Adrenal gland (tissue), 12 donors: Measurements from ENCODE around the gene LARGE1. TPM values are rescaled to one million over a fixed set of nuclear protein-coding genes. Genes with fewer than 3 reads are reported as not detected.
A peak's percentile ranks its signal among the peaks of the same experiment; 100 is the strongest.

Experiments used
- DNase-seq, 7 donors: peaks; one replicate each; pipeline ENCODE4 v3.0.0-alpha.2; 2019 to 2020
- H3K27ac ChIP-seq, 5 donors: fragments of 200-600 bp; sonication (generic) in 4 of 5; 1 replicate in 3 of 5; 2 replicates in 2 of 5; pipeline versions ENCODE4 v1.5.1 to v1.8.0; 2016 to 2020; ENCODE audit warnings: mild to moderate bottlenecking in 1 of 5
- H3K27me3 ChIP-seq: fragments of 200-600 bp; 2 replicates; pipeline ENCODE4 v1.8.0; 2021
- H3K36me3 ChIP-seq, 2 donors: fragments of 200-600 bp; replicated peaks in 1 of 2; 1 replicate in 1 of 2; 2 replicates in 1 of 2; pipeline versions ENCODE4 v1.5.1 to v1.8.0; 2018 to 2022
- H3K4me1 ChIP-seq, 2 donors: fragments of 200-600 bp; replicated peaks in 1 of 2; 1 replicate in 1 of 2; 2 replicates in 1 of 2; pipeline versions ENCODE4 v1.5.1 to v1.8.0; 2018 to 2021
- H3K4me3 ChIP-seq, 4 donors: fragments of 200-600 bp; sonication (generic) in 3 of 4; one replicate each; pipeline ENCODE4 v1.5.1; 2016 to 2018
- H3K9me3 ChIP-seq, 3 donors: fragments of 200-600 bp; sonication (generic) in 1 of 3; replicated peaks in 1 of 3; 1 replicate in 2 of 3; 2 replicates in 1 of 3; pipeline versions ENCODE4 v1.5.1 to v1.8.0; 2016 to 2021
- POLR2A ChIP-seq, 2 donors: fragments of 450-650 bp; IDR thresholded peaks; one replicate each; pipeline ENCODE4 v1.6.1; 2017; ENCODE audit warnings: antibody characterized with exemption in 2 of 2, mild to moderate bottlenecking in 2 of 2, moderate library complexity in 1 of 2
- WGBS, 4 donors: extraction: QIAGEN DNeasy Blood & Tissue Kit in 2 of 4; methylation state at CpG; one replicate each; pipeline versions ENCODE4 v1.1.5 to v1.1.7; 2013 to 2017; 5-methylcytosine and 5-hydroxymethylcytosine counted together
- intact Hi-C, 2 donors: fragments of 100-400 bp; cut with DNase I; formaldehyde crosslinking; loops; one replicate each; pipeline versions ENCODE4 v1.14.1 to v1.15.0; 2022 to 2023
- polyA plus RNA-seq, 3 donors: library from polyadenylated mRNA; stranded (reverse); fragments of 200-250 nt in 2 of 3; fragments of 350-450 nt in 1 of 3; fragmentation: Illumina TruSeq in 1 of 3; extraction: RNeasy Lipid Tissue Mini Kit (QIAGEN cat#74804) in 1 of 3; gene quantifications; one replicate each; pipeline ENCODE4 v1.2.3, GENCODE V29; 2013 to 2014
- total RNA-seq, 9 donors: library from RNA; depleted of rRNA in 4 of 9; stranded (reverse); fragments of >200 nt in 4 of 9; fragments of 120-200 nt in 1 of 9; fragmentation: NEBNext Ultra II Directional in 1 of 9; extraction: Animal tissue kit (Norgen Biotek cat#: 25700) in 1 of 9; gene quantifications; one replicate each; pipeline versions ENCODE4 v1.1.0 to v1.2.4, GENCODE V29; 2013 to 2023
- TF ChIP-seq, protein P1 (sequence below), 6 experiments: fragments of 450-650 bp in 4 of 6; fragments of 200-600 bp in 2 of 6; sonication (generic) in 1 of 6; IDR thresholded peaks; 1 replicate in 5 of 6; 2 replicates in 1 of 6; pipeline versions ENCODE4 v1.5.1 to v1.8.0; 2016 to 2021; ENCODE audit warnings: antibody characterized with exemption in 6 of 6, mild to moderate bottlenecking in 2 of 6, moderate library complexity in 1 of 6
- donor health status: healthy with polysubstance abuse.
- donor health status: Bipolar disorder and iron deficiency.
- donor health status: DM: yes; HTN: yes; CAD: no.
- donor health status: DM: no; HTN: no; CAD: no.
- donor health status: DM: no; HTN: no; CAD: no.
- donor health status: DM: yes; HTN: yes; CAD: no.

LARGE1 gene
- total and polyA plus RNA-seq, 12 donors = 3.4 to 67.6 (median 30.6) TPM

DNA sequence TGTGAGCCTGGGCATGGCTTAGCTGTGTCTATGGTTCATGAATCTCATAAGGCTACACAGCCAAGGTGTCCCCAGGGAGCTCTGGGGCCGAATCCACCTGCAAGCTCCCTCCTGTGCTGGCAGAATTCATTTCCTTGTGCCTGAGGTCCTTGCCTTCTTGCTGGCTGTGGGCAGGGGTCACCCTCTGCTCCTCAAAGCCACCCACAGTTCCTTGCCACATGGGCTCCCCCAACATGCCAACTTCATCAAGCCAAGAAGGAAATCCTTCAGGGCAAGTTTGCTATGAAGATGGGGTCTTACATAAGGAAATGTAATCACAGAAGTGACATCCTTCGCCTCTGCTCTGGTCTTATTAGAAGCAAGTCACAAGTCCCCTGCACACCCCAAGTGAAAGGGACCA, 24.8 kb downstream of the LARGE1 start:
- H3K36me3 ChIP-seq = no peaks in the 10 kb centered on the region
- peaks cover 0 to 17% of the 10 kb centered on the region in 2 donors for H3K4me1 ChIP-seq
- H3K4me3 ChIP-seq = no peak overlapping the region
- DNase-seq = no peak
- no peak overlapping the region for H3K27ac ChIP-seq
- TF ChIP-seq POLR2A (IDR thresholded peaks at IDR 0.05) = no peak
- TF ChIP-seq, protein P1, sequence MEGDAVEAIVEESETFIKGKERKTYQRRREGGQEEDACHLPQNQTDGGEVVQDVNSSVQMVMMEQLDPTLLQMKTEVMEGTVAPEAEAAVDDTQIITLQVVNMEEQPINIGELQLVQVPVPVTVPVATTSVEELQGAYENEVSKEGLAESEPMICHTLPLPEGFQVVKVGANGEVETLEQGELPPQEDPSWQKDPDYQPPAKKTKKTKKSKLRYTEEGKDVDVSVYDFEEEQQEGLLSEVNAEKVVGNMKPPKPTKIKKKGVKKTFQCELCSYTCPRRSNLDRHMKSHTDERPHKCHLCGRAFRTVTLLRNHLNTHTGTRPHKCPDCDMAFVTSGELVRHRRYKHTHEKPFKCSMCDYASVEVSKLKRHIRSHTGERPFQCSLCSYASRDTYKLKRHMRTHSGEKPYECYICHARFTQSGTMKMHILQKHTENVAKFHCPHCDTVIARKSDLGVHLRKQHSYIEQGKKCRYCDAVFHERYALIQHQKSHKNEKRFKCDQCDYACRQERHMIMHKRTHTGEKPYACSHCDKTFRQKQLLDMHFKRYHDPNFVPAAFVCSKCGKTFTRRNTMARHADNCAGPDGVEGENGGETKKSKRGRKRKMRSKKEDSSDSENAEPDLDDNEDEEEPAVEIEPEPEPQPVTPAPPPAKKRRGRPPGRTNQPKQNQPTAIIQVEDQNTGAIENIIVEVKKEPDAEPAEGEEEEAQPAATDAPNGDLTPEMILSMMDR (IDR thresholded peaks at IDR 0.05) = no peak
- intact Hi-C loops = no loop called here
- H3K27me3 ChIP-seq = no peaks in the 10 kb centered on the region
- 83 to 93% (median 89%) methylated on average over 2 of the region's 2 CpGs for WGBS, 4 donors
- no peaks in the 10 kb centered on the region for H3K9me3 ChIP-seq

DNA sequence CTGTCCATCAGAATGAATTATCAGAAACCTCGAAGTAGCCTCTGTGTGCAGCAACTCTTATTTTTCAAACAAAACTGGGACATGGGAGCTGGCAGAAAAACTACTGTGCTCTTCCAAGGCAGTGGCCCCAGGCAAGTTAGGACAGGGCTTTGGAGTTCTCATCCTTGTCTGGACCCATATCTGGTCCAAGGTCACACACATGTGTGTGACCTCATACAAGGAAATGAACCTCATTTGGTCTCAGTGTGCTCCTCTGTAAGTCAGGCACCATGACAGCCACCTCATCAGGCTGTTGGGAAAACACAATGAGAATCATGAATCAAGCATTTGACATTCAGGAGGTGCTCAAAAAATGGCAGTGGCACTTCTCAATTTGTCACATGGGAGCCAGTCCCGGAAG, 25.8 kb downstream of the LARGE1 start:
- WGBS, 4 donors = 42 to 52% (median 51%) methylated on average over 2 of the region's 2 CpGs
- peak overlapping the region in 1 of 5 donors; percentile 38 for H3K27ac ChIP-seq
- H3K9me3 ChIP-seq = no peaks in the 10 kb centered on the region
- no peaks in the 10 kb centered on the region for H3K36me3 ChIP-seq
- TF ChIP-seq, protein P1 (IDR thresholded peaks at IDR 0.05) = no peak
- no peak for TF ChIP-seq POLR2A (IDR thresholded peaks at IDR 0.05)
- intact Hi-C loops = no loop called here
- peak; percentile 20 to 72 (median 55) for DNase-seq
- no peaks in the 10 kb centered on the region for H3K27me3 ChIP-seq
- H3K4me1 ChIP-seq = peaks cover 0 to 17% of the 10 kb centered on the region in 2 donors
- H3K4me3 ChIP-seq = no peak overlapping the region

DNA sequence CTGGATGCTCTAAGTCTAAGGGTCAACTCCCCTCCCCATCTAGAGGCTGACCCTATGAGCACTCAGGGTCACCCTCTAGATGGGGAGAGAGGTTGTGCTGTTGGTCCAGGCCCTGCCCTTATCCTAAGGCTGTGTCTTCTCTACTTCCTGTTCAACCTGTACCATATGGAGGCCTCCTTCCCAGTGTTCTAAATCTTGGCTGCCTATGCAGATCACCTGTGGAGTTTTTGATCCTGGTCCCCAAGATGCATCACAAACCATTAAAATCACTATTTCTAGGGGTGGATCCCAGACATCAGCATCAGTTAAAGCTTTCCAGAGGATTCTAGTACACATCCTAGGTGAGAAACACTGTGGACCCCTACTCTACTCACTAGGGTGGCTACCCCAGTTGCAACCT, 26.2 kb downstream of the LARGE1 start:
- no peaks in the 10 kb centered on the region for H3K27me3 ChIP-seq

DNA sequence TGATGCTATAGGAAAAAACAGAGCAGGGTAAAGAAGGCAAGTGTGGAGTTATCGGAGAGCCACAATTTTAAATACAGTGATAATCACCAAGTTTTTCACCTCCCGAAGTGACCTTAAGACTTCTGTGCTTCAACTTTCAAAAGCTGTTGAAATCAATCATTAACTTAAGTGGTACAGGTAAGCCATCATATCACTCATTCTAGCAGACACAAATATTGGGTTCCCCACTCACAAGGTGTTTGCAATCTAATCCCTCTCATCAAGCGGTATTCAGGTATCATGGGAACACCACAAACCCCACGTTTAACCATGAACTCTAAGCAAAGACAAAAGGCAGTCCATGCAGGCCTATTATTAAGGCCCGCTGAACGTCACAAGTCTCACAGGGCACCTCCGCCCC, 26.8 kb downstream of the LARGE1 start:
- Histone ChIP-seq H3K4me3 (no peak overlapping the region), H3K36me3 (no peaks in the 10 kb centered on the region), H3K4me1 (peaks cover 0 to 17% of the 10 kb centered on the region in 2 donors), H3K9me3 (no peaks in the 10 kb centered on the region), H3K27ac (no peak overlapping the region), H3K27me3 (no peaks in the 10 kb centered on the region)
- no peak for DNase-seq
- no peak for TF ChIP-seq POLR2A (IDR thresholded peaks at IDR 0.05)
- TF ChIP-seq, protein P1 (IDR thresholded peaks at IDR 0.05) = no peak
- intact Hi-C loops = no loop called here
- WGBS, 4 donors = 91 to 94% (median 92%) methylated on average over 6 to 7 of the region's 7 CpGs

More for the DNA sequence above, 26.2 kb downstream of the LARGE1 start:
- H3K36me3 ChIP-seq = no peaks in the 10 kb centered on the region
- DNase-seq = no peak
- H3K4me1 ChIP-seq = peaks cover 0 to 17% of the 10 kb centered on the region in 2 donors
- peak overlapping the region in 1 of 5 donors; percentile 38 for H3K27ac ChIP-seq
- intact Hi-C loops = no loop called here
- H3K4me3 ChIP-seq = no peak overlapping the region
- TF ChIP-seq, protein P1 (IDR thresholded peaks at IDR 0.05) = no peak
- no peak for TF ChIP-seq POLR2A (IDR thresholded peaks at IDR 0.05)
- H3K9me3 ChIP-seq = no peaks in the 10 kb centered on the region
